DMS114 treated with DMSO at 0.1 percent for 48 hours (cell line): ENCODE results near the gene CTTNBP2NL.

ENCODE experiments used
- DNase-seq: peaks from one replicate; lab custom pipeline; 2025; ENCODE audit not compliant: unreplicated experiment; lab: John Stamatoyannopoulos, UW

Gene CTTNBP2NL

GRCh38 chr1:112505400-112505785 is 109.4 kb downstream of the CTTNBP2NL start:
- no peak for DNase-seq

GRCh38 chr1:112505878-112506277 is 109.9 kb downstream of the CTTNBP2NL start:
- no peak for DNase-seq

- DNase-seq = no peak
These were observed 110.3 kb downstream of the CTTNBP2NL start for GRCh38 chr1:112506306-112506705.

- no peak for DNase-seq
These were observed 110.7 kb downstream of the CTTNBP2NL start for GRCh38 chr1:112506731-112507130.

- DNase-seq = no peak
These were observed 111.3 kb downstream of the CTTNBP2NL start for GRCh38 chr1:112507336-112507735.

GRCh38 chr1:112507921-112508277 is 111.9 kb downstream of the CTTNBP2NL start:
- DNase-seq = no peak

- no peak for DNase-seq
These were observed 112.4 kb downstream of the CTTNBP2NL start, which contains the start of gene WNT2B for GRCh38 chr1:112508278-112509004. WNT2B (plus strand) TSS chr1:112508965; CDS start chr1:112509263, 298 bp downstream.

GRCh38 chr1:112509005-112509659 is 113.1 kb downstream of the CTTNBP2NL start:
- no peak for DNase-seq

GRCh38 chr1:112509660-112510178 is 113.7 kb downstream of the CTTNBP2NL start:
- no peak for DNase-seq

GRCh38 chr1:112510340-112510739 is 114.3 kb downstream of the CTTNBP2NL start:
- no peak for DNase-seq
